H9 (cell line): ENCODE results near the gene APOOL. TPM values are rescaled to one million over a fixed set of nuclear protein-coding genes. Genes with fewer than 3 reads are reported as not detected.

Experiments used
- DNase-seq: peaks from one replicate; pipeline ENCODE4 v3.0.0-alpha.2; 2017
- H2AFZ ChIP-seq: one replicate; pipeline ENCODE4 v1.6.1; 2013; ENCODE audit warnings: mild to moderate bottlenecking, low read length, control low read depth, moderate library complexity
- H2AK5ac ChIP-seq: 2 replicates; pipeline ENCODE4 v1.6.1; 2013; ENCODE audit warnings: low read length, control low read depth, mixed read lengths; ENCODE audit not compliant: insufficient read length
- H2BK120ac ChIP-seq: one replicate; pipeline ENCODE4 v1.6.1; 2013; ENCODE audit warnings: low read depth, mild to moderate bottlenecking, low read length, control low read depth, inconsistent platforms; ENCODE audit not compliant: poor library complexity, severe bottlenecking
- H2BK12ac ChIP-seq: 2 replicates; pipeline ENCODE4 v1.6.1; 2013; ENCODE audit warnings: low read length, control low read depth, mixed read lengths, low read depth; ENCODE audit not compliant: insufficient read length
- H2BK15ac ChIP-seq: 2 replicates; pipeline ENCODE4 v1.6.1; 2013; ENCODE audit warnings: low read depth, low read length, control low read depth
- H2BK20ac ChIP-seq: one replicate; pipeline ENCODE4 v1.6.1; 2013; ENCODE audit warnings: low read depth, mild to moderate bottlenecking, low read length, control low read depth, inconsistent platforms; ENCODE audit not compliant: poor library complexity, severe bottlenecking
- H2BK5ac ChIP-seq: 2 replicates; pipeline ENCODE4 v1.6.1; 2013; ENCODE audit warnings: low read length, control low read depth, mixed read lengths; ENCODE audit not compliant: insufficient read length
- H3K14ac ChIP-seq: 2 replicates; pipeline ENCODE4 v1.6.1; 2013; ENCODE audit warnings: low read length, control low read depth; ENCODE audit not compliant: insufficient read depth
- H3K18ac ChIP-seq: 2 replicates; pipeline ENCODE4 v1.6.1; 2013; ENCODE audit warnings: low read depth, mild to moderate bottlenecking, mixed read lengths, low read length, control low read depth; ENCODE audit not compliant: insufficient read length
- H3K23ac ChIP-seq: 2 replicates; pipeline ENCODE4 v1.6.1; 2013; ENCODE audit warnings: low read length, control low read depth, mixed read lengths, low read depth; ENCODE audit not compliant: insufficient read length
- H3K23me2 ChIP-seq: 2 replicates; pipeline ENCODE4 v1.6.1; 2013; ENCODE audit warnings: low read depth, mild to moderate bottlenecking, mixed read lengths, low read length, control low read depth; ENCODE audit not compliant: insufficient read length, poor library complexity, severe bottlenecking
- H3K27ac ChIP-seq: 2 replicates; pipeline ENCODE4 v1.5.1; 2013; ENCODE audit warnings: low read length, control low read depth, mixed read lengths, low read depth; ENCODE audit not compliant: insufficient read length
- H3K27me3 ChIP-seq: 2 replicates; pipeline ENCODE4 v1.6.1; 2013; ENCODE audit warnings: low read length, control low read depth, inconsistent platforms; ENCODE audit not compliant: insufficient read depth
- H3K4ac ChIP-seq: 2 replicates; pipeline ENCODE4 v1.6.1; 2013; ENCODE audit warnings: low read depth, mild to moderate bottlenecking, control low read depth, inconsistent platforms, low read length, moderate library complexity
- H3K4me1 ChIP-seq: 2 replicates; pipeline ENCODE4 v1.6.1; 2013; ENCODE audit warnings: low read length, control low read depth, inconsistent platforms; ENCODE audit not compliant: insufficient read depth
- H3K4me2 ChIP-seq: 2 replicates; pipeline ENCODE4 v1.6.1; 2013; ENCODE audit warnings: low read length, control low read depth, mixed read lengths; ENCODE audit not compliant: insufficient read length, insufficient read depth
- H3K56ac ChIP-seq: 2 replicates; pipeline ENCODE4 v1.6.1; 2013; ENCODE audit warnings: low read depth, mild to moderate bottlenecking, mixed read lengths, low read length, control low read depth; ENCODE audit not compliant: insufficient read length
- H3K79me1 ChIP-seq: 2 replicates; pipeline ENCODE4 v1.6.1; 2013; ENCODE audit warnings: low read depth, mild to moderate bottlenecking, moderate library complexity, low read length, control low read depth, inconsistent platforms; ENCODE audit not compliant: insufficient read depth, poor library complexity, severe bottlenecking
- H3K79me2 ChIP-seq: 2 replicates; pipeline ENCODE4 v1.6.1; 2013; ENCODE audit warnings: low read length, control low read depth, inconsistent platforms; ENCODE audit not compliant: insufficient read depth
- H3K9ac ChIP-seq: 2 replicates; pipeline ENCODE4 v1.6.1; 2013; ENCODE audit warnings: low read length, control low read depth, mixed read lengths; ENCODE audit not compliant: insufficient read length; ENCODE audit errors: extremely low read depth
- H3K9me3 ChIP-seq: one replicate; pipeline ENCODE4 v1.6.1; 2013; ENCODE audit warnings: low read depth, low read length, inconsistent platforms; ENCODE audit not compliant: control insufficient read depth
- H3T11ph ChIP-seq: one replicate; pipeline ENCODE4 v1.6.1; 2013; ENCODE audit warnings: mild to moderate bottlenecking, low read length, control low read depth, inconsistent platforms
- H4K20me1 ChIP-seq: one replicate; pipeline ENCODE4 v1.6.1; 2013; ENCODE audit not compliant: control insufficient read depth, insufficient read length, insufficient read depth
- H4K5ac ChIP-seq: 2 replicates; pipeline ENCODE4 v1.6.1; 2013; ENCODE audit warnings: low read depth, mild to moderate bottlenecking, mixed read lengths, low read length, control low read depth; ENCODE audit not compliant: insufficient read length
- H4K8ac ChIP-seq: replicated peaks from 2 replicates; pipeline ENCODE4 v1.6.1; 2013; ENCODE audit warnings: low read length, control low read depth, mixed read lengths, low read depth; ENCODE audit not compliant: insufficient read length
- H4K91ac ChIP-seq: 2 replicates; pipeline ENCODE4 v1.6.1; 2013; ENCODE audit warnings: low read depth, mild to moderate bottlenecking, moderate library complexity, mixed read lengths, low read length, control low read depth; ENCODE audit not compliant: insufficient read length
- H3K27ac Mint-ChIP-seq, 3 experiments: 2 replicates in 2 of 3; 3 replicates in 1 of 3; pipeline ENCODE4 v1.8.0; 2020 to 2021; ENCODE audit warnings: mixed read lengths in 3 of 3, mild to moderate bottlenecking in 1 of 3, moderate library complexity in 1 of 3
- H3K27me3 Mint-ChIP-seq: 2 replicates; pipeline ENCODE4 v1.8.0; 2021; ENCODE audit warnings: low read depth, mild to moderate bottlenecking, moderate library complexity, mixed read lengths
- H3K36me3 Mint-ChIP-seq, 3 experiments: 2 replicates in 2 of 3; 3 replicates in 1 of 3; pipeline ENCODE4 v1.8.0; 2020 to 2021; ENCODE audit warnings: low read depth in 3 of 3, mixed read lengths in 3 of 3; ENCODE audit not compliant: insufficient read depth in 1 of 3
- H3K4me1 Mint-ChIP-seq, 2 experiments: 2 replicates each; pipeline ENCODE4 v1.8.0; 2020; ENCODE audit warnings: mixed read lengths in 2 of 2
- H3K4me3 Mint-ChIP-seq, 2 experiments: 2 replicates in 1 of 2; 3 replicates in 1 of 2; pipeline ENCODE4 v1.8.0; 2020 to 2021; ENCODE audit warnings: mild to moderate bottlenecking in 2 of 2, mixed read lengths in 2 of 2, moderate library complexity in 1 of 2
- H3K9me3 Mint-ChIP-seq, 2 experiments: 2 replicates in 1 of 2; 3 replicates in 1 of 2; pipeline ENCODE4 v1.8.0; 2020; ENCODE audit warnings: mild to moderate bottlenecking in 2 of 2, mixed read lengths in 2 of 2, moderate library complexity in 1 of 2
- WGBS: extraction: QIAGEN DNeasy Blood & Tissue Kit; methylation state at CpG from one replicate; pipeline ENCODE4 v1.1.7; 2013; ENCODE audit warnings: missing lambda C conversion rate, low lambda C conversion rate, mixed read lengths; ENCODE audit not compliant: insufficient read length; ENCODE audit errors: extremely low coverage; 5-methylcytosine and 5-hydroxymethylcytosine counted together
- total RNA-seq: library from RNA; stranded (reverse); gene quantifications from 2 replicates; pipeline ENCODE4 v1.2.1, GENCODE V29; 2021
- TF ChIP-seq, protein P1 (sequence below): fragments of 200-600 bp; sonication (generic); conservative IDR thresholded peaks from 3 replicates; pipeline ENCODE4 v1.8.0; 2021; ENCODE audit warnings: antibody characterized with exemption, mild to moderate bottlenecking

APOOL gene
- total RNA-seq, 1 experiment from 2014 or later: 8.0 TPM

DNA sequence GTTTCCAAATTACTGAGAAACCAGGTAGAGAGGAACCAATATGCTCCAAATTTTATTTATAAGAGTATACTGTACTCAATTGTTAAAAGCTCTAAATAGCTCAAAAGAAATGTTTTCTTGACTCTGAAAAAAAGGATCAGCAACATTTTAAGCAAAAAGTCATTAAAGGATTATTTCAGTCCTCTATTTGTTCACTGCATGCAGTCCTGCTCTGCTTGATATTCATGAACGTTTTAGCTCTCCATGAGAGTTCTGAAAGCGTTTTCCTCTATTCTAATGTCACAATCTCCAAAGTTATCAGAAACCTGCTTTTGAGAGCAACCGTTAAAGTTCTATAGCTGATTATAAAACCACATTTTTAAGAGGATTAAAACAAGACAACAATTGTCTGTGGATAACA is 110.5 kb downstream of the APOOL start:
- Histone ChIP-seq H4K8ac (no peak overlapping the region), H3K23me2 (no peaks in the 10 kb centered on the region), H3K9me3 (peaks cover 14% of the 10 kb centered on the region), H2BK120ac (no peak overlapping the region), H2BK20ac (no peak overlapping the region), H2BK15ac (no peak overlapping the region), H3K79me1 (no peaks in the 10 kb centered on the region), H3K27ac (no peak overlapping the region), H4K20me1 (no peaks in the 10 kb centered on the region), H2BK5ac (no peak overlapping the region), H3K4me1 (no peaks in the 10 kb centered on the region), H4K91ac (no peak overlapping the region), H2AK5ac (no peak overlapping the region), H3K27me3 (no peaks in the 10 kb centered on the region), H3K18ac (no peak overlapping the region), H3T11ph (no peak overlapping the region), H2BK12ac (no peak overlapping the region), H3K4me2 (no peak overlapping the region), H4K5ac (no peak overlapping the region), H3K79me2 (no peaks in the 10 kb centered on the region), H3K9ac (no peak overlapping the region), H3K14ac (no peak overlapping the region), H3K4ac (no peak overlapping the region), H3K56ac (no peak overlapping the region), H2AFZ (no peak overlapping the region), H3K23ac (no peak overlapping the region)
- H3K27me3 Mint-ChIP-seq: no peaks in the 10 kb centered on the region
- TF ChIP-seq, protein P1, sequence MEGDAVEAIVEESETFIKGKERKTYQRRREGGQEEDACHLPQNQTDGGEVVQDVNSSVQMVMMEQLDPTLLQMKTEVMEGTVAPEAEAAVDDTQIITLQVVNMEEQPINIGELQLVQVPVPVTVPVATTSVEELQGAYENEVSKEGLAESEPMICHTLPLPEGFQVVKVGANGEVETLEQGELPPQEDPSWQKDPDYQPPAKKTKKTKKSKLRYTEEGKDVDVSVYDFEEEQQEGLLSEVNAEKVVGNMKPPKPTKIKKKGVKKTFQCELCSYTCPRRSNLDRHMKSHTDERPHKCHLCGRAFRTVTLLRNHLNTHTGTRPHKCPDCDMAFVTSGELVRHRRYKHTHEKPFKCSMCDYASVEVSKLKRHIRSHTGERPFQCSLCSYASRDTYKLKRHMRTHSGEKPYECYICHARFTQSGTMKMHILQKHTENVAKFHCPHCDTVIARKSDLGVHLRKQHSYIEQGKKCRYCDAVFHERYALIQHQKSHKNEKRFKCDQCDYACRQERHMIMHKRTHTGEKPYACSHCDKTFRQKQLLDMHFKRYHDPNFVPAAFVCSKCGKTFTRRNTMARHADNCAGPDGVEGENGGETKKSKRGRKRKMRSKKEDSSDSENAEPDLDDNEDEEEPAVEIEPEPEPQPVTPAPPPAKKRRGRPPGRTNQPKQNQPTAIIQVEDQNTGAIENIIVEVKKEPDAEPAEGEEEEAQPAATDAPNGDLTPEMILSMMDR: no peak
- no peak for DNase-seq
- no CpG with 5 or more reads among the region's 3 CpGs for WGBS
- peaks cover 0 to 2% (median 0%) of the 10 kb centered on the region in 3 experiments; a peak in 1 of 7 replicates for H3K36me3 Mint-ChIP-seq
- H3K4me3 Mint-ChIP-seq: no peak overlapping the region
- H3K9me3 Mint-ChIP-seq: peaks cover 50 to 56% of the 10 kb centered on the region in 2 experiments
- H3K4me1 Mint-ChIP-seq: no peaks in the 10 kb centered on the region
- H3K27ac Mint-ChIP-seq: no peak overlapping the region
